ENCODE measurements around the gene SMCO4. TPM values are rescaled to one million over a fixed set of nuclear protein-coding genes. Genes with fewer than 3 reads are reported as not detected.
"Not testable (repeated sequence)": the region's sequence is repeated elsewhere in the genome, so short reads cannot be mapped to it uniquely, and the experiment has no call there.

SMCO4 gene
- total RNA-seq, 1 experiment from 2014 or later: 24.6 TPM

GRCh38 chr11:93560199-93560932, 17.2 kb upstream of the SMCO4 start:
- DNase-seq (ENCODE audit: low spot score): no peak

- no peak for DNase-seq (ENCODE audit: low spot score)
These were observed 16.5 kb upstream of the SMCO4 start for GRCh38 chr11:93559681-93560080.

GRCh38 chr11:93552874-93553273, 9.7 kb upstream of the SMCO4 start:
- DNase-seq (ENCODE audit: low spot score): no peak

GRCh38 chr11:93549976-93550375, 6.8 kb upstream of the SMCO4 start:
- DNase-seq (ENCODE audit: low spot score): no peak

- DNase-seq (ENCODE audit: low spot score): no peak
These were observed 5.6 kb upstream of the SMCO4 start for GRCh38 chr11:93548679-93549319.

GRCh38 chr11:93547773-93548172, 4.6 kb upstream of the SMCO4 start:
- DNase-seq (ENCODE audit: low spot score): no peak

GRCh38 chr11:93547028-93547427, 3.8 kb upstream of the SMCO4 start:
- DNase-seq (ENCODE audit: low spot score): no peak

- no peak for DNase-seq (ENCODE audit: low spot score)
These were observed 2.4 kb upstream of the SMCO4 start for GRCh38 chr11:93545566-93545965.

GRCh38 chr11:93542811-93543229, 371 bp downstream of the SMCO4 start:
- DNase-seq (ENCODE audit: low spot score): no peak

- peak; percentile 76 for DNase-seq (ENCODE audit: low spot score)
These were observed 1.0 kb downstream of the SMCO4 start for GRCh38 chr11:93541884-93542810.

GRCh38 chr11:93540896-93541553, 2.2 kb downstream of the SMCO4 start:
- no peak for DNase-seq (ENCODE audit: low spot score)

GRCh38 chr11:93540337-93540736, 2.9 kb downstream of the SMCO4 start:
- DNase-seq (ENCODE audit: low spot score): no peak

- peak; percentile 52 for DNase-seq (ENCODE audit: low spot score)
These were observed 5.4 kb downstream of the SMCO4 start for GRCh38 chr11:93537767-93538261.

- no peak for DNase-seq (ENCODE audit: low spot score)
These were observed 6.1 kb downstream of the SMCO4 start for GRCh38 chr11:93537049-93537448.

GRCh38 chr11:93536101-93536861, 6.9 kb downstream of the SMCO4 start:
- DNase-seq (ENCODE audit: low spot score): no peak

GRCh38 chr11:93535578-93535977, 7.6 kb downstream of the SMCO4 start:
- DNase-seq (ENCODE audit: low spot score): not testable (repeated sequence)

- no peak for DNase-seq (ENCODE audit: low spot score)
These were observed 10.4 kb downstream of the SMCO4 start for GRCh38 chr11:93532806-93533205.

GRCh38 chr11:93532281-93532789, 10.9 kb downstream of the SMCO4 start:
- no peak for DNase-seq (ENCODE audit: low spot score)

- DNase-seq (ENCODE audit: low spot score): no peak
These were observed 12.7 kb downstream of the SMCO4 start for GRCh38 chr11:93530468-93530826.

GRCh38 chr11:93529707-93530467, 13.3 kb downstream of the SMCO4 start:
- peak; percentile 58 for DNase-seq (ENCODE audit: low spot score)

All from HT-29 (cell line).